Measurements from ENCODE around the gene LMF2.
"Not testable (repeated sequence)": the region's sequence is repeated elsewhere in the genome, so short reads cannot be mapped to it uniquely, and the experiment has no call there.

LMF2 gene

DNA sequence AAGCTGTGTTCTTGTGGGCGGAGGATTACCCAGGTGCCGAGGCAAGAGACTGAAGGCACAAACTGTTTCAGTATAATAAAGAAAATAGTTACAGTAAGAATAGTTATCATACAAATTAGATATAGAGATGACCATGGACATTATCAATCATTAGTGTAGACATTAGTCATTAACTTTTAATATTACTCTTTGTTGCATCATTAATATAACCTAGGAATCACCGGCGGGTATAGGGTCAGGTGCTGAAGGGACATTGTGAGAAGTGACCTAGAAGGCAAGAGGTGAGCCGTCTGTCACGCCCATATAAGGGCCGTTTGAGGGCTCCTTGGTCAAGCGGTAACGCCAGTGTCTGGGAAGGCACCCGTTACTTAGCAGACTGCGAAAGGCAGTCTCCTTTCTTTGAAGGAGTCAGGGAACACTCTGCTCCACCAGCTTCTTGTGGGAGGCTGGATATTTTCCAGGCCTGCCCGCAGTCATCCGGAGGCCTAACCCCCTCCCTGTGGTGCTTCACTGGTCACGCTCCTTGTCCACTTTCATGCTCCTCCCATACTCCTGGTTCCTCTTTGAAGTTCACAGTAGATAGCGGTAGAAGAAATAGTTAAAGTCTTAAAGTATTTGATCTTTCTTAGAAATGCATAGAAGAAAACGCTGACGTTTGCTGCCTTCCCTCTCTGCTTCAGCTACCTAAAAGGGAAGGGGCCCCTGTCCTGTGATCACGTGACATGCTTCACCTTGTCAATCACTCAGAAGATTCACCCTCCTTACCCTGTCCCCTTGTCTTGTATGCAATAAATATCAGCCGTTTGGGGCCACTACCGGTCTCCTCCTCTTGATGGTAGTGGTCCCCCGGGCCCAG is 26.6 kb upstream of the LMF2 start:
- not testable (repeated sequence) for DNase-seq (ENCODE audit: low read depth in 1 of 2, low spot score in 1 of 2)

DNA sequence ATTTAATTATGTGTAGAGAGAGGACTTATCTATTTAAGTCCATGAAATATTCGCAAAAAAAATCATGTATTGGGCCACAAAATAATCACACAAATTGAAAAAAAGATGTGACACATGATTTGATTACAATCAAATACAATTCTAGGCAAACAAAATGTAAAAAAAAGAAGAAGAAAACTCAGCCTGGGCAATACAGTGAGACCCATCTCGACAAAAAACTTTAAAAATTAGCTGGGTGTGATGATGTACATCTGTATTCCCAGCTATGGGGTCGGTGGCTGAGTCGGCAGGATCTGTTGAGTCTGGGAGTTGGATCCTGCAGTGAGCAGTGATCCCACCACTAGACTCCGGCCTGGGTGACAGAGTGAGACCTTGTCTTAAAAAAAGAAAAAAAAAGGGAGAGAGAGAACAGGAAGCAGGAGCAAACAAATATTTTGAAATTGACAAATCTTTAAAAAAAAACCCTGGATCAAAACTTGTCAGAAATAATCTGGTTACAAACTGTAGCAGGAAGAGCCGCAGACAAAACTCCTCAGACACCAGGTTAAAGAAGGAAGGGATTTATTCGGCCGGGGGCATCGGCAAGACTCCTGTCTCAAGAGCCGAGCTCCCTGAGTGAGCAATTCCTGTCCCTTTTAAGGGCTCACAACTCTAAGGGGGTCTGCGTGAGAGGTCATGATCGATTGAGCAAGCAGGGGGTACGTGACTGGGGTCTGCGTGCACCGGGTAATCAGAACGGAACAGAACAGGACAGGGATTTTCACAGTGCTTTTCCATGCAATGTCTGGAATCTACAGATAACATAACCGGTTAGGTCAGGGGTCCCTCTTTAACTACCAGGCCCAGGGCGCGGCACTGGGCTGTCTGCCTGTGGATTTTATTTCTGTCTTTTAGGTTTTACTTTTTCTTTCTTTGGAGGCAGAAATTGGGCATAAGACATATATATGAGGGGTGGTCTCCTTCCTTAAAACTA is 25.6 kb upstream of the LMF2 start:
- DNase-seq (ENCODE audit: low read depth in 1 of 2, low spot score in 1 of 2), result no peak

DNA sequence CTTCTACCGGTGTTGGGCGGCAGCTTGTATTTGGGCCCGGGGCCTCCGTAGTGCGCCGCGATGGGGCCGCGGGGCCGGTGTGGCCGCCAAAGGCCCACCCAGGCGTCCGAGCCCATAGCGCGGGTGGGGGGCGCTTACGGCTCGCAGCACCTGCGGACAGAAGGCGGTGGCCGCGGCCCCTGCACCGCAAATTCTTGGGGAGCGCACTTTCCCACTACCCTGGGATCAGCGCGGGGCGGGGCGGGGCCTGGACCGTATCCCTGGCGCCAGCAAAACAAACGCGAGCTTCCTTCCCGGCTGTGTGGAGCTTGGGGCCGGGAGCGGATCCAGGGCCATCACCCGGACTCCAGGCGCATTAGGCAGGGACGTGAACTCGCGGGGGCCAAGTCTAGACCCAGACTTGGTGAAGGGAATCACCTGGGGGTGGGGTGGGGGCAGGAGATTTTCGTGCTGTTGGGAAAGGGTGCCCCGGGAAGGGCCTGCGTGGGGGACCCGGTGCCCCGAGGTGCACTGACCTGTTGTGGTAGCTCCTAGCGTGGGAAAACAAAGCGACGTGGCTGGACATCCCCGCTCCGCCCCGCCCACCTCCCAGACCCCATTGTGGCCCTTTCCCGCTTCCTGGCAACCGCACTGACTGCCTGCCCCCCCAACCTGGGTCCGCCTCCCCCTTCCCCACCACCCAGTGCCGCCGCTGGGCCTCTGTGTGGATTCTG is 24.6 kb upstream of the LMF2 start:
- no peak for DNase-seq (ENCODE audit: low read depth in 1 of 2, low spot score in 1 of 2)

DNA sequence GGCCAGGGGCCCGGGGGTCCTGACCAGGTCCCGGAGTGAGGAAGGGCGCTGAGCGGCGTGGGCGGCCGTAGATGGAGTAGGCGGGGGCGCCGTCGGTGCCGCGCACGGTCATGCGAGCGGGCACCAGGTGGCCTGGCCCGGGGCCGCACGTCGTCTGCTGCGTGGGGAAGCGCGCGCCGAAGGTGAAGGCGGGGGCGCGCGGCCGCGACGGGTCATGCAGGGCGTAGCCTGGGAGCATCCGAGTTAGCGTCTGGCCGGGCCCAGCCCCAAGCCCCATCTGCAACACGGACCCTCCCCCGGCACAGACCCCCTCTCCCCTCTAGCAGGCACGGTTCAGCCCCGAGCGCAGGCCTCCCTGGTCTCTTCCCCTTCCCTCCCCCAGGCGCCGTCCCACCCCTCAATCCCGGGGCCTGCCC is 24.1 kb upstream of the LMF2 start:
- peak; percentile 50 to 61 for DNase-seq (ENCODE audit: low read depth in 1 of 2, low spot score in 1 of 2)

DNA sequence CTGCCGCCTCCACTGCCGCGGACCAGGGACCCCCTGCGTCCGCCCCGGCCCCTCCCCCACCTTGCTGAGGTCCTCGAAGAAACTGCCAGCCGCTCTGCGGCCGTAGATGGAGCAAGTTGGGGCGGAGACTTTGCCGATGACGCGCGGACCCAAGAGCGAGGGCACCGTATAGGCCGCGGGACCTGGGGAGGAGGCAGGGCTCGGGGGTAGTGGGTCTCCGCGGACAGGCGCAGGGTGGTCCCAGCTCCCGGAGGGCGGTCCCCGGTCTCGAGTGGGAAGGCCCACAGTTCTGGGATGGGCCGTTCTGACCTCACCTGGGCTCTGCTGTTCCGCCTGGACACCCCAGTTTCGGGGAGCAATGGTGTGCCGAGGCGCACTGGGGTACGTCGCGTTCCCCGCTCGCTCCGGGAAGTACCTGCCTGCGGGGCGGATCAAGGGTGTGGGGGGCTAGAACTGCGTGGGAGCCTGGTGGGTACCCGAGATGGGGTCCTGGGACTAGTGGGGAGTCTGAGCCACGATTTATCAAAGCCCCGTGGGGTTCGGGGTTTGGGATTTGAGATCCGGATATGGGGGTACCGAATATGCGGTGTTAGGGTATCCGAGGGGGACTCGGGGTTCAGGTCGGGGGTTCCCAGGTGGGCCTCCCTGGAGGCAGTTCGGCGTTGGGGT is 23.5 kb upstream of the LMF2 start:
- peak; percentile 65 to 67 for DNase-seq (ENCODE audit: low read depth in 1 of 2, low spot score in 1 of 2)

DNA sequence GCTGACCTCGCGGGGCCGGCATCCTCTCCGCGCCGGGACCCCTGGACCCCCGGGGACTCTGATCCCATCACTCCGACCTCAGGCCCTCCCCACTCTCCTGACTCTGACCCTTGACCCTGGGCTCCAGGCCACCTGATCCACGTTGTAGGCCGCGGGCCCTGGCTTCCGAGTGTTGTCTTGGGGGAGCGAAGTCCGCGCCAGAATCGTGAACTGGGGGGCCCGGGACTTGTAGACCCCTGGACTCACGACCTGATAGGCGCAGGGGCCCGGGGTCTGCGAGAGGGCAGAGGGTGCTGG is 23.0 kb upstream of the LMF2 start:
- DNase-seq (ENCODE audit: low read depth in 1 of 2, low spot score in 1 of 2), result no peak

DNA sequence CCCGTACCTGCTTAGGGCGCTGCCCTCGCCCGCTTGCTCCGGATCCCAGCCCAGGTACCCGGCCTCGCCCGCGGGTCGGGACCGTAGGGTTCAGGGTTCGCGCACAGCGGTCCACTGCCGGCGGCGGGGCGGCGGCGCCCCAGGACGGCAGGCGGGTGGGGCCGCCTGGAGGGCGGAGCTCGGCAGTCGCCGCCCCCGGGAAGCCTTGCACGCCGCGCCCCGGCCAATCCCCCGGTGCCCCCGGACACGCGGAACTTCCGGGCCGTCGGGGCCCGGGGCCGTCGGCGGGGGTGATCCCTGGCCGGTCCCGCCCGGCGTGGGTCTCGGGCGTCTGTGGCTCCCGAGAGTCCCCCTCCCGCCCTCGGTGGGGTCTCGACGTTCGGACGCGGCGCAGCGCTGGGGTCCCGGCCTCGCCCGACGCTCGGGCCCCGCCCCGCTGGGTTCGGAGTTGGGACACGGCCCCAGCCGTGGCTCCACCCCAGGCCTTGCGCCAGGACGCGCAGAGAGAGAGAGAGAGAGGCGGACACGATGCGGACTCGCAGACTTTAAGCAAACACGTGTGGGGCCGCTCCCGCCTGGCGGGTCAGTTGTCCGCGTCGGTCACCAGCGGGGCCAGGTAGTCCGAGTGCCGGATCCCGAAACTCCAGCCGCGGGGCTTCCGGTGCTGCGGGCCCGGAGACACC is 22.5 kb upstream of the LMF2 start, which contains the start of gene TYMP:
TYMP (minus strand) TSS at position 116 of the 683 bp plus-strand sequence. CDS start 303 bp downstream, outside the sequence.
- peak; percentile 54 to 64 for DNase-seq (ENCODE audit: low read depth in 1 of 2, low spot score in 1 of 2)

DNA sequence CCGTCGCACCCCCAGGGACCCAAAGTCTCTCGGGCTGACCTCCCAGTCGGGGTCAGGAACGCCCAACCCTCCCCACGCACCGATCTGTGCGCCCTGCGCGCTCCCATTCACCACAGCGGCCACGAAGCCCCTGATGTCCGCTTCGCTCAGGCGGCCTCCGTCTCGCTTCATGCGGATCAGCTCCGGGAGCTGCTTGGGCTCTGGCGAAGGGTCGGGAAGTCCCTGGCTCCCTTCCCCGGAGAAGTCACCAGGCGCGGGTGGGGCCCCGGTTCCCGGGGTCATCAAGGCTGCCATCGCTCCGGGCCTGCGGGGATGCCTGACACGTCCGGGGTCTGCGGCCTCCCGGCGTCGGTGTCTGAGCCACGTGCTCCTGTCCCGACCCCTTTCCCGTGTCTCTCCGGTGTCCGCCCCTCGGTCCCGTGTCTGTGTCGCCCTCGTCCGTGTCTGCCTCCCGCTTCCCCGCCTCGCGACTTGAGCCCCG is 22.0 kb upstream of the LMF2 start:
- DNase-seq (ENCODE audit: low read depth in 1 of 2, low spot score in 1 of 2), result no peak

DNA sequence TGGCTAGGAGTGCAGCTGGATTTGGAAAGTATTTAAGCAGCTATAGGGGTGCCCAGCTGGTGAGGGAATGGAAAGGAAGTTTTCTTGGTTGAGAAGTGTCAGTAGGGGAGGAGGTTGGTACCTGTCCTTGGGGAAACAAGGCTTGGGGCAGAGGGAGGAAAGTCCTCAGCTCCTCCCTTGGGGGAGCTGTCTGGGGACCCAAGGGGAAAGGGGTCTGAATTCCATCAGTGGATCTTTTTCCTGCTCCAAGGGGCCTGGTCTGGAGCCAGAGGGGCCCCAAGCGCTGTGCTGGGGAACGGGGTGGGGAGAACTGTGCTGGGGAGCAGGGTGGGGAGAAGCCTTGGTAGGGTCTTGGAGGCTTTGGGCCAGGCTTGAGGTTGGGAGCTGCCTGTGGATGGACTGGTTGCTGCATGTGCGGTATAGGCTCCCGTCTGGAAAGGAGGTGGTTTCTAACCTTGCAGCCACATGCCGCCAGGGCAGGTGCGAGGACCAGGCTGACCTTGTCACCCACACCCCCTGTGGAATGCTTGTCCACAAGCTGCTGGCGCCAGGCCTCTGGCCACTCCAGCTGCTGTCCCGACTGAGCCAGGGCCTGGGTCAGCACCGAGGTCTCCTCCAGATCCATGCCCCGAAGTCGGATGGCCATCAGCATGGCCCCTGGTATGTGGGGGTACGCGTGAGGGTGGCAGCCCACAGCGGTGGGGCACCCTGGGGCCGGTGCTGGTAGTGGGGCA is 21.3 kb upstream of the LMF2 start:
- no peak for DNase-seq (ENCODE audit: low read depth in 1 of 2, low spot score in 1 of 2)

DNA sequence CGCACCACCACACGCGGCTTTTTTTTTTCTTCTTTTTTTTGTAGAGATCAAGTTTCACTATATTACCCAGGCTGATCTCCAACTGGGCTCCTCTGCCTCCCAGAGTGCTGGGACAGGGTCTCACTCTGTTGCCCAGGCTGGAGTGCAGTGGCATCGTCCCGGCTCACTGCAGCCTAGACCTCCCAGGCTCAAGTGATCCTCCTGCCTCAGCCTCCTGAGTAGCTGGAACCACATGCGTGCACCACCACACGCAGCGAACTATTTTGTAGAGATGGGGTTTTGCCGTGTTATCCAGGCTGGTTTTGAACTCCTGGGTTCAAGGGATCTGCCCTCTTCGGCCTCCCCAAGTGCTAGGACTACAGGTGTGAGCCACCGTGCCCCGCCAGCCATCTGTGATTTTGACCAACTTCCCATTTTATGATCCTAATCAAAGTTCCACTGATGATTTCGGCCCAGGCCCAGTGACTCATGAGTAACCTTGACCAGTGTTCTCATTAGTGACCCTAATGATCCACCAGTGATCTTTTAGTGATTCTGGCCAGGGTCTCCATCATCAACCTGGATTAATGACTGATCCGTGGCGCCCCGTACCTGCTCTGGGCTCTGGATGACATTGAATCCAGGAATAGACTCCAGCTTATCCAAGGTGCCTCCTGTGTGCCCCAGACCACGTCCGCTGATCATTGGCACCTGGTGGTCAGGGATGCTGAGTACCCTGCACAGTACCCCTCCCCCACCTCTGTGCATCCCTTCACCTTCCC is 20.6 kb upstream of the LMF2 start:
- DNase-seq (ENCODE audit: low read depth in 1 of 2, low spot score in 1 of 2), result no peak

DNA sequence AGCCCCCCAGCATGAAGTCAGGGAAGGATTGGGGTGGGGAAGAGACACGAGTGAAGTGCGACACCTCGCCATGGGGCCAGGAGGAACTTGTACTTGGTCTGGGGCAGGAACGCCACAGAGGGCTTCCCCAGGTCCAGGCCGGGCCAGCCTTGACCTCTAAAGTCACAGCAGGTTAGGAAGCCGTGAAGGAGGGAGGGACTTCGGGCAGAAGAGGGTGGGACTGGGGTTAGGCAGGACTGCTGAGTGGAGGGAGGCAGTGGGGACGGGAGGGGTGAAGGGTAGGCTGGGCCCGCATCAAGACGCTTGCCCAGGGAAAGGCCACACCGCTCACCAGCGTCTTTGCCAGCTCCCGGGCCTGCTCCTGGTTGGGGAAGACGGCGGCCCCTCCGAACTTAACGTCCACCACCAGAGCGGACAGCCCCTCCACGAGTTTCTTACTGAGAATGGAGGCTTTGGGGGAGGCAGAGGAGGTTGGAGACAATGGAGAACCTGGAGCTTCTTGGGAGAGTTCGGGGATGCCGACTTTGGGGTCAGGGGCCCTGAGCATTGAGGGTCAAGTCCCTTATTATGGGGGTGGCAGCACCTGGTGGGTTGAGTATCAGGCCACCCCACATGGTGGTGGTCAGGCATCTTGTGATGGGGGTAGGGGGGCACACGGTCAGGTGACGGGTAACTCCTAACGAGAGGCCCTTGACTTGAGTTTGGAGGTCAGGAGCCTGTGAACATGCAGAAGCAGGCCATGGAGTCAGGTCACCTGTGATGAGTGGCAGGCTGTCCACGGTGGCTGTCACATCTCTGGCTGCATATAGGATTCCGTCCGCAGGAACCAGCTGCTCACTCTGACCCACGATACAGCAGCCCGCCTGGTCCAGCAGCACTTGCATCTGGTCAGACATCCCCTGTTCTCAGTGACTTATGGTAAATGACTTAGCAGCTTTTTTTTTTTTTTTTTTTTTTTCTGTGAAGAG is 19.6 kb upstream of the LMF2 start:
- DNase-seq (ENCODE audit: low read depth in 1 of 2, low spot score in 1 of 2), result no peak

DNA sequence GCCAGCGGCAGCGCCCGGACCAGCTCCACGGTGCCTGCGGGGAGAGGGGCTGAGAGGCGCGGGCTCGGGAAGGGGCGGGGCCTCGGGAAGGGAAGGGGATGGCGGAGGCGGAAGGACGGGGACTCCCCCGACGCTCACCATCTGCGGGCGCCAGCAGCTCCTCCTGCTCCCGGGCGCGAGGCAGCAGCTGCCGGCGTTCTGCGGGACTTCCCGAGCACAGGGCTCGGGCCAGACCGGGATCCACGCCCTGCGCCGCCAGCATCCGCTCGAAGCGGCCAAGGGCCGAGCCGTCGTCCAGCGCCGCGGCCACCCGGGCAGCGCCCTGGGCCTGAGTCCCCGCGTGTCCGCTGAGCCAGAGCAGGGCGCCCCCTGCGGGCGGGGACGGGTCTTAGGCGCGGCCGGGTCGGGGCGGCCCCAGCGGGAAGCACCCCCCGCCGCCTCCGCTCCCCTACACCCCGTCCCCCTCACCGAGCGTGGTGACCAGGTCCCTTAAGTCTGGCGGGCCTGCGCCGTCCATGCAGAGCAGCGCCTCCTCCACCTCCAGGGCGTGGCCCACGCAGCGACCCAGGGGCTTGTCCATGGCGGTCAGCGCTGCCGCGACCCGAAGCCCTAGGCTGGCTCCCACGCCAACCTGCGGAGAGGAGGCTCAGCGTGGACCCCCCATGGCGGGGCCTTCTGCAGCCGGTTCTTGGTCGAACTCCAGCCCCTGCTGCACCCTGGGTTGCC is 18.8 kb upstream of the LMF2 start:
- peak; percentile 65 to 78 for DNase-seq (ENCODE audit: low read depth in 1 of 2, low spot score in 1 of 2)

DNA sequence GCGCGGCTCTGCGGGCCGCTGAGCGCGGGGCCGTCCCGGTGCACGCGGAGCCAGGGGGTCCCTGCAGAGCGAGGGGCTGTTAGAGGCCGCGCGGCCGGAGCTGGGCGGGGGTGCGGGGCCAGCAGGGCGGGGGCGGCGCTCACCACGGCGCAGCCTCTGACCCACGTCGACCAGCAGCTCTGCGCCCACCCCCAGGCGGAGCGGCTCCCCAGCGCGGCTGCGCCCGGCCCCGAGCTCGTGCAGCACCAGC is 18.3 kb upstream of the LMF2 start:
- DNase-seq (ENCODE audit: low read depth in 1 of 2, low spot score in 1 of 2), result no peak

DNA sequence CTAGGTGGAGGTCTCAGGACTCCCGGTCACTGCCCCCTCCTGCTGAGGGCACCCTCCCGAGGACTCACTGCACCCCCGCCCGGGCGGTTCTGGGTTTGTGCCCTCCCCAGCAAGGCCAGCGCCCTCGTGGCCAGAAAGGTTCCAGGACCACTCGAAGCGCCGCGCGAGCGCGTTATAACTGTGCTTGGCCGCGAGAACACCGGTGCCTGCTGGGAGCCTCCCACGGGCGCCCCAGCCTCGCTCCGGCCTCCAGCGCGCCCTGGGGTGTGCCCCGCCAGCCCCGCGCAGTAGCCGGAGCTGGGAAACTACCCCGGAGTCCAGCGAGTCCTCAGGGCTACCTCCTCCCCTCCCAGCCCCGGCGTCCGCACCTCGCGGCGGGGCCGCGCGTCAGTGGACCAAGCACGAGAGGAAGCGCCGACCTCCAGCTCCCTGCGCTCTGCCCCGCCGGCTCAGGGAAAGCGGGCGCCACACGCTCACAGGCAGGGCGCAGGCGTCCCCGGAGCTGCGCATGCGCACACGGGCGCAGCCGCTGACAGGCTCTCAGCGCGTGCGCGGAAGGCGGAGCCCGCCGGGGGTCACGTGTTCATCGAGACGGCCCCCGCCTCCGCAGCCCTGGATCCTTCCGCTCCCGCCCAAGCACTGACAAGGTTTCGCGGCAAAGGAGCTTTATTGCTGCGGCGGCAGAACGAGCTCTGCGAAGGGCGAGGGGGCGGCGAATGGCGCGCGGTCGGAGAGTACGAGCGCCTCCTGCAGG is 17.8 kb upstream of the LMF2 start, which contains the start of gene SCO2:
SCO2 (minus strand) TSS at position 495 of the 754 bp plus-strand sequence. CDS start 1,187 bp downstream, outside the sequence.
- peak; percentile 97 to 98 for DNase-seq (ENCODE audit: low read depth in 1 of 2, low spot score in 1 of 2)

DNA sequence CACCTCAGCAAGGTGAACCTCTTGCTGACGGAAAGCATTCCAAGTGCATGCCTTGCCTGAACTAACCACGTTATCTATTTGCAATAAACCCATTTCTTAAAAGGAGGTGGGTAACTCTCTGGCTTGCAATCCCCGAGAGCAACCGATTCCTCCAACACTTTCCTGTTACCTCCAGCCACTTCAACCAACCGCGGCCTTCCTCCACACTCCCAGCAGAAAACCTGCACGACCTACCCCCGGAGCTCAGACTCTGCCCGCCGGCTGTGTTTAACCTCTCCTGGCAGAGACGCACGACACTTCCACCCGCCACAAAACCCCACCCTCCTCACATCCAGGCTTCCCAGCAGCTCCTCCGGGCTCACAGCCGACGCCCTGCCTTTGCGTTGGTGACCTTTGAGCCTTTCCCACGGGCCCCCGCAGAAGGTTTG is 17.2 kb upstream of the LMF2 start:
- no peak for DNase-seq (ENCODE audit: low read depth in 1 of 2, low spot score in 1 of 2)
